Loucy (cell line): ENCODE results near the gene UGT3A1.
"Not testable (repeated sequence)": the region's sequence is repeated elsewhere in the genome, so short reads cannot be mapped to it uniquely, and the experiment has no call there.

Experiments used
- H2AFZ ChIP-seq: fragments of 200-600 bp; sonication (generic); 2 replicates; pipeline ENCODE4 v1.6.0; 2016; ENCODE audit warnings: antibody characterized with exemption, mild to moderate bottlenecking, low read length, moderate library complexity
- H3F3A ChIP-seq: fragments of 200-600 bp; 2 replicates; pipeline ENCODE4 v1.6.0; 2016; ENCODE audit warnings: antibody characterized with exemption, low read depth, mild to moderate bottlenecking
- H3K27me3 ChIP-seq: fragments of 200-600 bp; sonication (generic); 2 replicates; pipeline ENCODE4 v1.6.1; 2014; ENCODE audit warnings: low read length, mild to moderate bottlenecking; ENCODE audit not compliant: insufficient read depth, poor library complexity, severe bottlenecking
- H3K36me3 ChIP-seq: fragments of 200-600 bp; sonication (generic); 2 replicates; pipeline ENCODE4 v1.6.1; 2016; ENCODE audit warnings: low read length; ENCODE audit not compliant: insufficient read depth
- H3K4me1 ChIP-seq: fragments of 200-600 bp; sonication (generic); 2 replicates; pipeline ENCODE4 v1.5.1; 2014; ENCODE audit warnings: low read length, mild to moderate bottlenecking; ENCODE audit not compliant: insufficient read depth, poor library complexity, severe bottlenecking
- H3K4me2 ChIP-seq: fragments of 200-600 bp; sonication (generic); 2 replicates; pipeline ENCODE4 v1.6.0; 2014; ENCODE audit warnings: antibody characterized with exemption, low read length, low read depth, mild to moderate bottlenecking; ENCODE audit not compliant: poor library complexity, severe bottlenecking
- H3K4me3 ChIP-seq: fragments of 200-600 bp; sonication (generic); 2 replicates; pipeline ENCODE4 v1.5.1; 2014; ENCODE audit warnings: low read length, mild to moderate bottlenecking, mixed read lengths; ENCODE audit not compliant: poor library complexity, severe bottlenecking
- H3K79me2 ChIP-seq: fragments of 200-600 bp; sonication (generic); 2 replicates; pipeline ENCODE4 v1.6.1; 2014; ENCODE audit warnings: low read length; ENCODE audit not compliant: insufficient read depth
- H3K9ac ChIP-seq: fragments of 200-600 bp; sonication (generic); 2 replicates; pipeline ENCODE4 v1.6.0; 2014; ENCODE audit warnings: mild to moderate bottlenecking, low read depth, low read length, moderate library complexity; ENCODE audit not compliant: poor library complexity, severe bottlenecking
- H3K9me2 ChIP-seq: fragments of 200-600 bp; sonication (generic); replicated peaks from 2 replicates; pipeline ENCODE4 v1.6.1; 2016; ENCODE audit warnings: low read depth, low read length, mixed read lengths
- H3K9me3 ChIP-seq: fragments of 200-600 bp; sonication (generic); 2 replicates; pipeline ENCODE4 v1.6.1; 2014; ENCODE audit warnings: mild to moderate bottlenecking, antibody characterized with exemption, low read length, low read depth; ENCODE audit not compliant: insufficient read depth
- H4K20me1 ChIP-seq: fragments of 200-600 bp; sonication (generic); 2 replicates; pipeline ENCODE4 v1.6.0; 2014; ENCODE audit warnings: antibody characterized with exemption, low read length, mild to moderate bottlenecking; ENCODE audit not compliant: insufficient read depth, poor library complexity, severe bottlenecking
- CTCF ChIP-seq: fragments of 200-600 bp; sonication (generic); conservative IDR thresholded peaks from 2 replicates; pipeline ENCODE4 v1.5.1; 2014; ENCODE audit warnings: mild to moderate bottlenecking, antibody characterized with exemption, low read length
- EZH2phosphoT487 ChIP-seq: fragments of 200-600 bp; IDR thresholded peaks from 2 replicates; pipeline ENCODE4 v1.6.1; 2018; ENCODE audit warnings: antibody characterized with exemption, mild to moderate bottlenecking, moderate library complexity, borderline replicate concordance

The UGT3A1 gene, protein sequence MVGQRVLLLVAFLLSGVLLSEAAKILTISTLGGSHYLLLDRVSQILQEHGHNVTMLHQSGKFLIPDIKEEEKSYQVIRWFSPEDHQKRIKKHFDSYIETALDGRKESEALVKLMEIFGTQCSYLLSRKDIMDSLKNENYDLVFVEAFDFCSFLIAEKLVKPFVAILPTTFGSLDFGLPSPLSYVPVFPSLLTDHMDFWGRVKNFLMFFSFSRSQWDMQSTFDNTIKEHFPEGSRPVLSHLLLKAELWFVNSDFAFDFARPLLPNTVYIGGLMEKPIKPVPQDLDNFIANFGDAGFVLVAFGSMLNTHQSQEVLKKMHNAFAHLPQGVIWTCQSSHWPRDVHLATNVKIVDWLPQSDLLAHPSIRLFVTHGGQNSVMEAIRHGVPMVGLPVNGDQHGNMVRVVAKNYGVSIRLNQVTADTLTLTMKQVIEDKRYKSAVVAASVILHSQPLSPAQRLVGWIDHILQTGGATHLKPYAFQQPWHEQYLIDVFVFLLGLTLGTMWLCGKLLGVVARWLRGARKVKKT

DNA sequence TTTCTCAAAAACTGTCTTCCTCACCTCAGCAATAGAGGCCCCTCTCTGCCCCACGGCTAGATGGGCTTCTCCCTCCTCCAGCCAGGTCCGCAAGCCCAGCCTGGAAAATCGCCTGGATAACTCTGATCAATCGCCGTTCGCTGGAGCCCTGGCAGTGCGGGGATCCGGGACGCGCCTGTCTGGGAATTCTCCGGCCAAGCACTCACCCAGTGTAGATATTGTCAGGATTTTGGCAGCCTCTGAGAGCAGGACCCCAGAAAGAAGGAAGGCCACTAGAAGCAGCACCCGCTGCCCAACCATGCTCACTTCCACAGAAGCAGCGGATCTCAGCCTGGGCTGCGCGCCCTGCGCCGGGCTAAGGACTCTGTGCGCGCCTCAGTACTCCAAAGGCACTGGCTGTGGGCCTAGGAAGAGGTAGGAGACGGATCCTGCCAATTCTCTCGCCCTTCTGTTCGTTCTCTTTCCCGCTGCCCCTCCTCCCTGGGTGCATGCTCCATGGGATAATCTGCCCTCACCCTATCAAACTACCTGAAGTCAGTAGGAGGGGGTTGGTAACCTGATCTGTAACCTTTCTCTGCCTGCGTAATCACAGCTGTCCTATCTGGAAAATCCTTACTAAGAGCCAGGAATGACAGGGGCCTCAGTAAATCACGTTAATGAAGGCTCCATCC, at the start of gene UGT3A1:
Gene UGT3A1, minus strand, starts transcription at position 450 of the 671 bp plus-strand sequence. Its CDS starts 150 bp downstream, at position 300.
- Histone ChIP-seq H3K9me2 (no peaks in the 10 kb centered on the region), H3K79me2 (no peaks in the 10 kb centered on the region), H3K4me2 (no peak within 1 kb of the TSS), H3K9me3 (no peaks in the 10 kb centered on the region), H3F3A (no peaks in the 10 kb centered on the region), H3K36me3 (no peaks in the 10 kb centered on the region), H3K9ac (no peak within 1 kb of the TSS), H3K27me3 (no peaks in the 10 kb centered on the region), H2AFZ (no peak within 1 kb of the TSS), H3K4me3 (no peak within 1 kb of the TSS), H3K4me1 (no peaks in the 10 kb centered on the region), H4K20me1 (no peaks in the 10 kb centered on the region)
- TF ChIP-seq EZH2phosphoT487 (no peak), CTCF (no peak)

GRCh38 chr5:36035696-36036095, 44.5 kb upstream of the UGT3A1 start:
- TF ChIP-seq EZH2phosphoT487 (no peak), CTCF (no peak)
- Histone ChIP-seq H3K4me1 (no peaks in the 10 kb centered on the region), H3K9ac (no peak overlapping the region), H3K4me2 (no peak overlapping the region), H3K36me3 (no peaks in the 10 kb centered on the region), H4K20me1 (no peaks in the 10 kb centered on the region), H3K9me2 (no peaks in the 10 kb centered on the region), H3K27me3 (no peaks in the 10 kb centered on the region), H2AFZ (no peak overlapping the region), H3K4me3 (no peak overlapping the region), H3K79me2 (no peaks in the 10 kb centered on the region), H3K9me3 (no peaks in the 10 kb centered on the region), H3F3A (no peaks in the 10 kb centered on the region)

- not testable (repeated sequence) for H3K4me3 ChIP-seq, H3K36me3 ChIP-seq, H3F3A ChIP-seq, H3K27me3 ChIP-seq, H3K4me2 ChIP-seq, H3K4me1 ChIP-seq, H3K79me2 ChIP-seq, H4K20me1 ChIP-seq, H3K9me3 ChIP-seq, H3K9ac ChIP-seq, H3K9me2 ChIP-seq
- H2AFZ ChIP-seq = 0 out of 2 replicates have a peak overlapping the region, but pooled peaks have one; percentile 24
Observed at GRCh38 chr5:36034536-36035134, 43.4 kb upstream of the UGT3A1 start.
